MM.1S (cell line): Measurements from ENCODE around the gene TLCD3A.
"Not testable (repeated sequence)": the region's sequence is repeated elsewhere in the genome, so short reads cannot be mapped to it uniquely, and the experiment has no call there.

Experiments used
- EZH2phosphoT487 ChIP-seq: fragments of 300-600 bp; sonication (generic); IDR thresholded peaks from 2 replicates; pipeline ENCODE4 v1.6.1; 2018; ENCODE audit warnings: antibody characterized with exemption, low read length
- TF ChIP-seq, protein P1 (sequence below): fragments of 300-600 bp; sonication (generic); IDR thresholded peaks from 2 replicates; pipeline ENCODE4 v1.5.1; 2016; ENCODE audit warnings: antibody characterized with exemption, low read length, mixed read lengths

DNA sequence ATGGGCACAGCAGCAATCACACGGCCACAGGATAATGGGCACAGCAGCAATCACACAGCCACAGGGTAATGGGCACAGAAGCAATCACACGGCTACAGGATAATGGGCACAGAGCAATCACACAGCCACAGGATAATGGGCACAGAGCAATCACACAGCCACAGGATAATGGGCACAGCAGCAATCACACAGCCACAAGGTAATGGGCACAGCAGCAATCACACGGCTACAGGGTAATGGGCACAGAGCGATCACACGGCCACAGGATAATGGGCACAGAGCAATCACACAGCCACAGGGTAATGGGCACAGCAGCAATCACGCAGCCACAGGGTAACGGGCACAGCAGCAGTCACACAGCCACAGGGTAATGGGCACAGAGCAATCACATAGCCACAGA lies 17.0 kb downstream of the TLCD3A start:
- TF ChIP-seq, protein P1, sequence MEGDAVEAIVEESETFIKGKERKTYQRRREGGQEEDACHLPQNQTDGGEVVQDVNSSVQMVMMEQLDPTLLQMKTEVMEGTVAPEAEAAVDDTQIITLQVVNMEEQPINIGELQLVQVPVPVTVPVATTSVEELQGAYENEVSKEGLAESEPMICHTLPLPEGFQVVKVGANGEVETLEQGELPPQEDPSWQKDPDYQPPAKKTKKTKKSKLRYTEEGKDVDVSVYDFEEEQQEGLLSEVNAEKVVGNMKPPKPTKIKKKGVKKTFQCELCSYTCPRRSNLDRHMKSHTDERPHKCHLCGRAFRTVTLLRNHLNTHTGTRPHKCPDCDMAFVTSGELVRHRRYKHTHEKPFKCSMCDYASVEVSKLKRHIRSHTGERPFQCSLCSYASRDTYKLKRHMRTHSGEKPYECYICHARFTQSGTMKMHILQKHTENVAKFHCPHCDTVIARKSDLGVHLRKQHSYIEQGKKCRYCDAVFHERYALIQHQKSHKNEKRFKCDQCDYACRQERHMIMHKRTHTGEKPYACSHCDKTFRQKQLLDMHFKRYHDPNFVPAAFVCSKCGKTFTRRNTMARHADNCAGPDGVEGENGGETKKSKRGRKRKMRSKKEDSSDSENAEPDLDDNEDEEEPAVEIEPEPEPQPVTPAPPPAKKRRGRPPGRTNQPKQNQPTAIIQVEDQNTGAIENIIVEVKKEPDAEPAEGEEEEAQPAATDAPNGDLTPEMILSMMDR, result not testable (repeated sequence)
- TF ChIP-seq EZH2phosphoT487, result not testable (repeated sequence)
